NK-92 treated with Interleukin-12 subunit alpha and Interleukin-12 subunit beta, amount 100 ng/mL, for 24 hours (cell line): ENCODE measurements around the gene XPC.

ENCODE experiments used
- DNase-seq: peaks from one replicate; lab custom pipeline; 2025; lab: John Stamatoyannopoulos, UW

XPC gene

DNA sequence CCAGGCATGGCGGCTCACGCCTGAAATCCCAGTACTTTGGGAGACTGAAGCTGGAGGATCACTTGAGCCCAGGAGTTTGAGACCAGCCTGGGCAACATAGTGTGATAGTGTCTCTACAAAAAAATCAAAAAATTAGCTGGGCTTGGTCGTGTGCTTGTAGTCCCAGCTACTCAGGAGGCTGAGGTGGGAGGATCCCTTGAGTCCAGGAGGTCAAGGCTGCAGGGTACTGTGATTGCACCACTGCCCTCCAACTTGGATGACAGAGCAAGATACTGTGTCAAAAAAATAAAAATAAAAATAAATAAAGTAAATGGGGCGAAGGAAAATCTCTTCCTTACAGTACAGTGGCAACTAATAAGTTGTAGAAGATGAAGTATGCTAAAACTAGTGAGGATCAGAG is 29.8 kb upstream of the XPC start:
- DNase-seq, result no peak

DNA sequence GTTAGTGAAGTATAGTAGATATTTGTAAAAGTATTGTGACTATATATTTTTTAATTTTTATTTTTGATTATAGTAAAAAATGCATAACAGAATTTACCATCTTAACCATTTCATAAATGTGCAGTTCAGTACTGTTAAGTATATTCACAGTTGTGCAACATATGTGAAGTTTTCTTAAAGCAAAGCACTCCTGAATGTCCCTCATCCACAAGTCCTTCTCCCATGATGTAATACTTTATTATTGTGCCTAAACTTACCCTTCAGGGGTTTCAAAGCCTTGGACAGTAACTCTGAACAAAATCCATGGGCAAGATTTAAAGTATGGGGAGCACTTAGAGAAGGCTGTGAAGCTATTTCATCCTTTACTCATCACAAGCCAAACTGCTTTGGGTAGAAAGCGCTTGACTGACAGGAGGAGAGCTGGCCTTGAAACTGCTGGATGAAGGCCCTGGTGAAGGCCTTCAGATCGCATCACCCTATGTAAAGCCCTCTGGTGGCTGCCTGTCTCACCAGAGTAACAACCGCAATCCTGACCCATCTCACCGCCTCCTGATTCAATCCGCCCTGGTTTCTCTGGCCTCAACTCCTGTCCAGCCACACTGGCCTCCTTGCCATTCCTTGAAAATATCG is 28.3 kb upstream of the XPC start:
- DNase-seq, result no peak

DNA sequence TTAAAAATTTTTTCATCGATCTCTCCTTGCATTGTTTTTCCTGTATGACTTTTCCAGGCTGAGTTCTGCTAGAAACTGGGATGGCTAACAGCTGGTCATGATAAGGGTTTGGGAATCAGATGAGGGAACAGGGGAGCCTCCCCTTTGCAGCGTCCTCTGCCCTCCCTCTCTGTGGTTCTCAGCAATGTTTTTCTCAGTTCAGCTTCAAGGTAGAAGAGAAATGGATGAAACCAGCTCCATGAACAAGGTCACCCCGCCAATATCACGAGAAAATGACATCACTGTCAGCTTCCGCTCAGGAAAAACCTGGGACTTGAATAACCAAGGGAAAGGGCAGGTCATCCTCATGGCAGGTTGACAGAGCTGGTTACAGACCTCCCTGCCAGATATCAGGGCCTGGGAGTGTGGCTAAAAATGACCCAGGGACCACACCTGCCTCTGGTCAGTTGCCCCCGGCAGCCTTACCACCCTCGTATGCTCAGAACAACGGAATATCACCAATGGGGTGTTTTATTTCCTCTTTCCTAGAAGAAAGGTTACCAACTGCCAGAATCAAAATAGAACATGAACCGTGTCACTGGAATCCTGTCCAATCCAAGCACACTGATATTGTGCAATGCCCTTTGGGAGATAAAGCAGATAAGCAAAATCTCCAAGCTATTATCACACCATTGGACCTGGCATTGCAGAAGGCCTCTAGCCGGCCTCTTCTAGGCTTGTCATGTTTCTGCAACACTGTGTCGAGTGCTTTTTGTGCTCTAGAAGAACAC is 26.3 kb upstream of the XPC start:
- no peak for DNase-seq

DNA sequence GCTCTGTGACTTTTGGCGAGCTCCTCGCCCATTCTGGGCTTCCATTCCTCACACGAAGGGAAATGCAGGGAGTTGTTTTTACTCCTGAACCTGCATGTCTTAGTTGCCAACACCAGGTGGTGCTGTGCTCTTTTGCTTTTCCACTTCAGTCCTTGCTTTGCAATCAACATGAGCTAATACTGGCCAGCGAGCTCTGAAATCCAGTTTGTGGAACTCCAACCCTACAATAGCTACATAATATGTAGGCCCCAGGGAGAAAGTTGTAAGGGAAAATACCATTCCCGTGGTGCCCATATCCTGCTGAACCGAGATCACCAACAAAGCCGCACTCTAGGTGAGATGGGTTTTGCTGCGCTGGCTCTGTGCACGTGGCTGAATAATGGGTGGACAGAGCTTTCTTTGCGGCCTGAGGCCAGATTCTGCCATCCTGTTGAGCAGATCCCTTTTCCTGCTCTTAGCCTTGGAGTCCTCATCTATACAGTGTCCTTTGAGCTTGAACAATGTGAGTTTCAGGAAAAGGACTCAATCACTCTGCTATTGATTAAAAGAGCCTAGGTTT is 25.2 kb upstream of the XPC start:
- DNase-seq, result no peak

DNA sequence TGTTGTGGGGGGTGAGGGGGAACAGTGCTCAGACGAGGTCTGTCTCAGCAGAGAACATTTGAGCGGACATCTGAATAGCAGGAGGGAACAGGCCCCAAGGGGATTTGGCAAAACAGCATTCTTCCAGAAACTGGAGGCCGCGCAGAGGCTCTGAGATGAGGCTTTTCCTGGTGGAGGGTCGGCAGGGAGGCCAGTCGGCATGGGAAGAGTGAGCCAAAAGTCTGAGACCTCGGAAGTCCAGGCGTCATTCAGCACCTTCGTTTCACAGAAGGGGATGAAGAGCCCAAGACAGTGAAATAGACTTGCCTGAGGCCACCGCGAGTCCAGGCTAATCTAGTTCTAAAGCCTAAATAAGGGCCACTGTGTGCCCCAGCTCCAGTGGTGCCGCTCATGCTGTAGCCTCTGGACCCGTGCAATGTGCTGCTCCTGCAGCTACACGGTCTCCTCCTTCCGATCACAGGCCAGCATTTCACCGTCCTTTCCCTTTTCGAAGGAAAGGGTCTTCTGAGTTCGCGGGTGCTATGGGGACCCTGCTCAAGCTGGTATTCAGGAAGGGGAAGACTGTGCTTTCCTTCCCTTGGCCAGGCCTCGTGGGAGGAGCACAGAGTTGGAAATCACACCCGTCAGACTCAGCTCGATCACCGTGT is 24.6 kb upstream of the XPC start:
- DNase-seq, result no peak

DNA sequence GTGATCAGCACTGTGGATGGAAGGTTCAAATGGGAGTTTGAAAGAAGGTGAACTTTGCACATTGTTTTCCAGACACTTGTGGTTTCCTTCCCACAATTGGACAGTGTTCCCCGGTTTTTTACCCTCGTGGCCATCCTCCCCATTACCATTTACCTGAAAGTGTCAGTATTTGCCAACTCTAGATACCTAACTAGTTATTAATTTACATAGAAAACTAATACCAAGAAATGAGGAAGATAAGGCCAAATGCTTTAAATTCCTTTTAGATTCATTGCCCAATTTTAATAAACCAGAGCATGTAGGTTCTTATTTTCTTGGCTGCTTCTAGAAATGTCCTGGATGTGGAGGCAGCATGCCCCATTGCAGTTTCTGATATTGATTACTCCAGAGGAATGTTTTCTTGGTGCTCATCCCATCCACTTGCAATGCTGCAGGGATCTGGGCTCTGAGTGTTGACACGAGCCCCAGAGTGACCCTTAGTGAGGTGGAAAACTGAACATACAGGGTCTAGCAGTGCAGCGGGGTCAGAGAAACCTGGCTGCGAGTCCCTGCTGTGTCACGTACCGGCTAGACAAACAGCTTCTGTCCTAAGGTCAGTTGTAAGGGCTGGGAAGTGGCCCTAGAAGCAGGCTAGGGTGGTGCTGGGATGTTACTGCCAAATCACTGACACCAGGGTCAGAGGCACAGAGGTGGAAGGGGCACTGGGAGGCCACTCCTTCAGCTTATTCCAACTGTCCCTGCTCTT is 23.7 kb upstream of the XPC start:
- DNase-seq, result no peak

DNA sequence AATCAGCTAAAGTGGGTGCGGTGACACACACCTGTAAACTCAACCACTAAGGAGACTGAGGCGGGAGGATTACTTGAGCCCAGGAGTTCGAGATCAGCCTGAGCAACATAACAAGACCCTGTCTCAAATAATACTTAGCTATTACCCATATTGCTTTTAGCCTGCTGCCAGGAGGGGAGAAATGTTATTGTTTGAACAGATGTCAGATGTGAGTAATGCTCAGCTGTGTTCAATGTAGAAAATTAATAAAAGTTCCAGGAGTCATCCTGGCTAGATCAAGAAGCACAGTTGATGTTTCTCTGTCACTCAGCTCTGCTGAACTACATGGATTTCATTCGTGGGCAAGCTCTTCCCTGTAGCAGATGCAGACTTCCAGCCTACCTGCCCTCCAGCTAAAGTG is 22.4 kb upstream of the XPC start:
- DNase-seq, result no peak

DNA sequence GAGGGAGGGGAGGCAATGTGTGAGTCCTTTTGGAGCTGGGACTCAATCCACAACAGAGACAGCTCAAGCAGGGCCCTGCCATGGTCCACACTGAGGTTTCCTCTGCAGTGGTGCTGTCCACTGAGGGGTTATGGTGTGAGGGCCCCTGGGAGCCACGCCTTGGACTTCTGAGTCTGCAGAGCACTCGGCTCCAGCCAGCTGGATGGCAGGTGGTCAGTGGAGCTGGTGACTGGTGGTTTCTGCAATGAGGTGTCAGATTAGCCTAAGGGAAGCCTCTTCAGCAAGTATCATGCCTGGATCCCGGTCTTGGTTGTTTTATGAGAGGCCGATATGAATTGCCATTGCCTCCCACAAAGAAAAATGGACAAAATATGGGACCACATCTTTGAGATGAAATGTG is 21.9 kb upstream of the XPC start:
- DNase-seq, result no peak

DNA sequence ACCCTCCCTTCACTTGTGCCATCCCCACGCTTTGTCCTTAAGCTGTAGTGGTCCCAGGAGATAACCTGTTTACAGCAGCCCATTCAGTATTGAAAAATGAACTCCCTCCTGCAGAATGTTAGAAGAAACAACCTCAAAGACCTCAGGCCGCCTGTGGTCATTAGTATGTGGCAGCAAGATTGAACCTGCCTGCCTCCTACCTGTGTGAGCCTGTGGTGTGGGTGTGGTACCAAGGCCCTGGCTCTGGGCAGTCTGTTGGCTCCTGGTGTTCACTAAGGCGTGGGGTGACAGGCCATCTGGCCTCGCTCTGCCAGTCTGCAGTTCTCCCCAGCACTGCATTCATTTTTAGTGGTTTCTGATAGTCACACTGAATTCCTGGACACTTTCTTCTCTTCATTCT is 21.2 kb upstream of the XPC start:
- no peak for DNase-seq

DNA sequence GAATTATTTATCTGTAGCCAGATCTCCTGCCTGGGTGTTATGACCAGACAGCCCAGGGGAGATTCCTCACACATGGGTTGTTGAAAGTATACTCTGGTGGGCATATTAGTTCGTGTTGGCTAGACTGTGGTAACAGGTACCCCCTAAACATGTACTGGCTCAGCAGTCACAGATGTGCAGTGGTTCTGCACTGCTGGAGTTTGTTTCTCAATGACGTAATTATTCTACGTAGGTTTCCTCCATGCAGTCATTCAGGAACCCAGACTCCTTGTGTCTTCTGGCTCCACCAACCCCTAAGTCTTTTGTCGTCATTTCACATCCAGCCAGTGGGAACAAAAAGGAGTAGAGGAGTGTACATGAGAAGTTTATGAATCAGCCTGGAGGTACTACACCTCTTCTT is 16.5 kb upstream of the XPC start:
- no peak for DNase-seq

DNA sequence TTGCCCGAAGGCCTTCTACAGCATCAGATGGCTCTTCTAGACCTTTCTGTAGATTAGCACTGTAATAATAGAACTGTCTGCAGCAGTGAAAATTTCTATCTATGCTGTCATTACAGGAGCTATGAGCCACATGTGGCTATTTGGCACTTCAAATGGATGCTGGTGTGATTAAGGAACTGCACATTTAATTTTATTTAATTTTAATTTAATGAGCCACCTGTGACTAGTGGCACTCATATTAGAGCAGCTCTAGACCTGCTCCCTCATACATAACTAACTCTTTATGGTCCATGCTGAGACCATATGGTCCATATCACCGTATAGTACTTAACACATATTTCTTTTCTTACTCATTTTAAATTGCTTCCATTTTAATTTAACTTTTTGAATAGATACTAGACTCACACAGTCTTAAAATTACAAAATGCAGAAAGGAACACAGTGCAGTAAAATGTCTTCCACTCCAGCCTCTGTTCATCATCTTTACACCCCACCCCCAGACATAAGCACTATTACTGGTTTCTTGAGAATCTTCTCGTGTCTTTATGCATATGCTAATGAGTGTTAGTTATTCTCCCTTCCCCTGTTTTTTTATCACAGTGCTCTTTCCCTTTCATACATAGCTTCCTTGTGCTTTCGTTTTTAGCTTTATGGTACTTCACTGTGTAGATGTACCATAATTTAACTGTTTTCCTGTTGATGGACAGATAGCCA is 9.8 kb upstream of the XPC start:
- no peak for DNase-seq

DNA sequence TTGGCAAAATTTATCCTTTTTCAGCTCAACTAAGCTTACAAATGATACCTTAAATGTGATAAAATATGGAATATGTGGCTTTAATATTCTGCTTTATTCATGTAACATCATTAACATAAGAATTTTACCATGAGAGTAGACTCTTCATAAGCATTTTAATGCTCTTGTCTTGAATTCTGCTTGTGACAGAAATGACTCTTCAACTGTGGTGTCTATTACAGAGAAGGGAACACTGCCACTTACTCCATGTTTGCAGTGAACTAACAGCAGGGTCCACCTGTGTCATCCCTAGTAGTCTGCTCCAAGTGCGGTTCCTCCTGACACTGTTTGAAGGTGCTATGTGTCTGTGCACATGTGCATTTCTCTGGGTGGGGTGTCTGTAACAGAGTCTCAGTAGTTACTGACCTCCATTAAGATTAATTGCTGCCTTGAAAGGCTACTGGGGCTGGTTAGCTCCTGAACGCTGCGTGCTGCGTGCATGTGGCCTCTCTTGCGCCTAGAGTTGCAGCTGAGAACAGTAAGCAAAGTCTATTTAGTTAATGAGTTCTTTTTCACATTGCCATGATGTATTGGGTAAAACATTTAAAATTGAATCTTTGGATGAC is 8.6 kb upstream of the XPC start:
- DNase-seq, result no peak

DNA sequence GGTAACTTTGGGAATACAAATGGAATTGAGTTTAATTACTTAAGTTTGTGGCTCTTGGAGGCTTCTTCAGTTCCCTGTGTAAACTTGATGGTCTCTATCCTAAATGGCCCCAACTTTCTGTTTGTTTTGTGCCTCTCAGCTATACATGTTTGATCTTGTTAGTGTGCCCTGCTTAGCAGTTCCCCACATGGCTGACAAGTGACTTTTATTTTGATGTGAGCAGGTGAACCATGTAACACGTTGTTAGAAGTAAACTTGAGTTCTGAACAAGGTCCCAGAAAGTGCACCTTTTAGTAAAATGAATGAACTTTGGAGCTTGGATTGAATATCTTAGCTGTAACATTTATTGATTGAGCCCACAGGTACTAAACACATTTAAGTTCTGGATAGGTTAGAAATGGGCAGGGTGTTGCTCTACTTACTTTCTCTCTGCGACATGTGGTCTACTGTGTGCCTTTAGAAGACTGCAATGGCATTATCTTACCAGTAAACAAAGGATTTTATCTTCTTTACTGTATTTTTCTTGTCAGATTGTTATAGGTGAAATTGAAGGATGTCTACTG is 4.7 kb upstream of the XPC start:
- DNase-seq, result no peak

DNA sequence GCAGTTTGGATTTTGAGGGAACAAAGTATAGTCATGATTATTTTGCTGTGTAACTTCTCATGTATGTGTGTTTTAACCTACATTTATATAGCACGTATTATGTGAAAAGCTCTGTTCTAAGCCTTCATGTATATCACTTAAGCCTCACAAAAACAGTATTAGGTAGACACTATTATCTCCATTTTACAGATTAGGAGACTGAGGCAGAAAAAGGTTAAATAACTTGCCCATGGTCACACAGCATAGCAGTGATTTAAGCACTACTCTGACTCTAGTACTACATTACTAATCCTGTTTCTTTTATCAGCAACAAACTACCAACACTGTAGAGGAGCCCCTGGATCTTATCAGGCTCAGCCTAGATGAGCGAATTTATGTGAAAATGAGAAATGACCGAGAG is 2.9 kb upstream of the XPC start:
- no peak for DNase-seq

DNA sequence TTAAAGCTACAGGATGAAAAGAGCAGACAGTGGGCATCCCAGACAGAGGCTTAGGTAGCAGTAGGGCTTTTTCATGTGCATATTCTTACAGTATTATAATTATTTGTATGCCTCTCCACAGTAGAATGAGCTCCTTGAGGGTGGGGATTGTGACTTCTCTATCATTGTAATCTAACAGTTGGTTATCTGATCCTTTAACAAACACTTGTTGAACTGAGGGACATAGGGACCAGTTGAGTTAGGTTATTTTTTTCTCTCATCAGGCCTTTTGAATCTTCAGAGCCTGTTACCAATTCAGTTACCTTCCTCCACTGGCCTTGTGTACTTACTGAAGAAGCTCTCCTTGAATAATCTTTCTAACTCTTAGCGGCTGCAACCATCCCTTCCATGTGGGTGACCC is 1.4 kb upstream of the XPC start:
- DNase-seq, result no peak

DNA sequence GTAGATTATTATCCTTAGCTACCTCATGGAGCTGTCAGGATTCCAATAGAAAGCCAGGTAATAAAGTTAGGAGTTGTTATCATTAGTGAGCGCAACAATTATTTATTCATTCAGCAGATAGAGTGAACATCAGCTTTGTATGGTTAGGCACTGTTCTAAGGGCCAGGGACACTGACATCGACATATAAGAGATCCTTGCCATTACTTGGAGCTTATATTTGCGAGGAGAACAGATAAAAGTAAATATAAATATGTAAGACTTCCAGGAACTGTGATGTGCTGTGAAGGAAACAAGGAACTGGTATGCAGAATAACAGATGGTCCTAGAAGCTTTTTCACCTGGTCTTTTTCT is 689 bp upstream of the XPC start:
- DNase-seq, result no peak

DNA sequence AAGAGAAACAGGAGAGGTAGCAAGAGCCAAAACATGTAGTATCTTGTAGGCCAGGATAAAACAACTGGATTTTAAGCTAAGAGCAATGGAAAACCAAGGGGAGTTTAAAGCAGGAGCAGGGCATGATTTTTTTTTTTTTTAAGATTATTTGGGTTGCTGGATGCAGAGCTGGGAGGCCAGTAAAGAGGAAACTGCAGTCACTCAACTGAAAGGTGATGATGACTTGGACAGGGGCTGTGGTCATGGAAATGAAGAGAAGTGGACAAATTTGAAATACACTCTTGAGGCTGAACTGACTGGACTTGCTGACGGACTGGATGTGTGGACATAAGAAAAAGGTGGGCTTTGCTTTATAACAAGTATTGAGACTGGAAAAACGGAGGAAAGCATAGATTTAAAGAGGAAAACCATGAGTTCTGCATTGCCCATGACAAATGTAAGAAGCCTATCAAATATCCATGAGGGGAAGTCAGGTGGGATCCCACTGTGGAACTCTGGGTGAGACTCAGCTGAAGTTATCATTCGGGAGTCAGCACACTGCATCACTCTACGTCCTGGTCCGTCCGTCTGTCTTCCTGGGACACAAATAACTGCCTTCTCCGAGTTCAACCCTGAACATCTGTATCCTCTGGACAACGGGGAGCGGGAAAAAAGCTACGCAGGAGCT is 688 bp downstream of the XPC start:
- no peak for DNase-seq

DNA sequence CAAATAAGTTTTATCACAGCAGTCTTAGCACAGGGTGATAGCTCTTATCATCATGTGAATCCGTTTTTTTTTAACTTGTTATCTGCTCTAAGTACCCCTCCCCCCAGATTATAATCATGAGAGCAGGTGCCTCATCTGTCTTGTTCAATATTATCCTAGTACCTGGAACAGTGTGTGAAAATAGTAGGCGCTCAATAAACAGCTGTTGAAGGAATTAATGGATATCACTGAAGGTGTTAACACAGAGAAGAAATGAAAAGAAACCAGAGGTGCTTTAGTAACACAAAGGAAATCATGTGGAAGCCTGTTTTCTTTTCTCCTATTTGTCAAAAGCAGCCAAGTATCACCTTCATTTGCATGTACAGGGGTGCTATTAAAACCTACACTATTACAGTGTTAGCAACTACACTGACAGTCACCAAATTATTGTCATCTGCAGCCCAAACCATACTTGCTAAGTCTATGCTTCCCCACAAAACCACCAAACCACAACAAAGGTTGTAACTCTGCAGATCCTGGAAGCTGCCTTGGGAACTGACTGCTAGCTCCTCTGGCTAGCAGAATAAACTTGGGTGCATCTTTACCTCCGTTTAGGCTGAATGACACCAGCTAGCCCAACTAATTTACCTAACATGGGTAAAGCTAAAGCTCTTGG is 2.9 kb downstream of the XPC start:
- peak; percentile 5 for DNase-seq

DNA sequence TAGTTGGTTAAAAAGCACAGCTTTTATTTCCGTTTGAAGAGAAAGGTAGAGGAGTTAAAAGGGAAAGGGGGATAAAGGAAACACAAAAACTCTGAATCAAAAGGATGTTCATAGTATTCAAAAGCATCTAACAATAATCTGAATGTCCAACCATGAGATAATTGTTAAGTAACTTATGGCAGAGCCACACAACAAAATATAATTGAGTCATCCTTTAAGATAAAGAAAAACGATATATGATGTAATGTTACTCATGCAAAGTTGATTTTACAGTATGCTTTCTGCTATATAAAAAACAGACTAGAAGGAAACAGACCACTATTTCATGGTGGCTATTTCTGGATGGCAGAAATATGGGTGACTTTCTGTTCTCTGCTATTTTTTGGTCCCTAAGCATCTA is 3.9 kb downstream of the XPC start:
- no peak for DNase-seq

DNA sequence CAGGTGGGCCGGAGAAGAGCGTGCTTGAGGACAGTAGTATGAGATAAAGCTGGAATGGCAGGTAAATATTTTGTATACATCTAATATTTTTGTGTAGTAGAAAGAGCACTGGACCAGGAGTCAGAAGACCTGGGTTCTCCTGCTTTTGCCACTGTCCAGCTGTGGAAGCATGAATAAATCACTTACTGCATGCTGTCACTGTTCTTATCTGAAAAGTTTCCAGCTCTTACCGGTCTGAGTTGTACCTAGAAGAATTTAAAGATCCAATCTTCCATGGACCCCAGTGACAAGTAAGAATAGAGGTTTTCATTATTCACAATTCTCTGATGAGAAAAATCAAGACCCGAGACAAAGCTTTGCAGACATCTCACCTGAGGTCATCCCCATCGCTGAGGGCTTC is 5.9 kb downstream of the XPC start:
- no peak for DNase-seq
